ENCODE results near the gene METTL3.

The METTL3 gene

GRCh38 chr14:21455912-21456667, 55.0 kb downstream of the METTL3 start, which contains the start of gene CHD8:
TSS of gene CHD8 (minus strand) at chr14:21456123. CDS start at chr14:21431643, 24,480 bp downstream.
- Mint-ChIP-seq H3K36me3 (peaks cover 3% of the 10 kb centered on the region), H3K27ac (peak within 1 kb of the TSS; percentile 94), H3K4me3 (peak within 1 kb of the TSS; percentile 90), H3K9me3 (no peaks in the 10 kb centered on the region), H3K4me1 (peaks cover 34% of the 10 kb centered on the region), H3K27me3 (no peaks in the 10 kb centered on the region)

GRCh38 chr14:21455592-21455911, 55.6 kb downstream of the METTL3 start:
- Mint-ChIP-seq H3K36me3 (peaks cover 3% of the 10 kb centered on the region), H3K27ac (peak overlapping the region; percentile 94), H3K9me3 (no peaks in the 10 kb centered on the region), H3K27me3 (no peaks in the 10 kb centered on the region), H3K4me1 (peaks cover 39% of the 10 kb centered on the region), H3K4me3 (peak overlapping the region; percentile 90)

GRCh38 chr14:21454843-21455544, 56.1 kb downstream of the METTL3 start:
- peak overlapping the region; percentile 90 for H3K4me3 Mint-ChIP-seq
- no peaks in the 10 kb centered on the region for H3K9me3 Mint-ChIP-seq
- peaks cover 45% of the 10 kb centered on the region for H3K4me1 Mint-ChIP-seq
- peaks cover 5% of the 10 kb centered on the region for H3K36me3 Mint-ChIP-seq
- no peaks in the 10 kb centered on the region for H3K27me3 Mint-ChIP-seq
- peak overlapping the region; percentile 94 for H3K27ac Mint-ChIP-seq

- Mint-ChIP-seq H3K27me3 (no peaks in the 10 kb centered on the region), H3K9me3 (no peaks in the 10 kb centered on the region), H3K36me3 (peaks cover 5% of the 10 kb centered on the region), H3K4me3 (peak overlapping the region; percentile 53), H3K4me1 (peaks cover 64% of the 10 kb centered on the region), H3K27ac (peak overlapping the region; percentile 47)
Measured at GRCh38 chr14:21449899-21450216, 61.3 kb downstream of the METTL3 start.
